HepG2 (cell line): Measurements from ENCODE around the gene TYMP. TPM values are rescaled to one million over a fixed set of nuclear protein-coding genes. Genes with fewer than 3 reads are reported as not detected.

Experiments used
- ATRX ChIP-seq: sonication (generic); formaldehyde crosslinking; IDR thresholded peaks from 2 replicates; pipeline ENCODE4 v1.4.0; 2020; ENCODE audit warnings: missing genetic modification reagents, borderline replicate concordance
- ELF3 ChIP-seq: IDR thresholded peaks from 2 replicates; pipeline ENCODE4 v1.6.1; 2016; ENCODE audit warnings: missing genetic modification reagents, missing compliant biosample characterization
- HMGXB3 ChIP-seq: sonication (generic); formaldehyde crosslinking; IDR thresholded peaks from 2 replicates; pipeline ENCODE4 v1.4.0; 2020; ENCODE audit warnings: missing genetic modification reagents, borderline replicate concordance
- MNT ChIP-seq: fragments of 450-650 bp; IDR thresholded peaks from 2 replicates; pipeline ENCODE4 v1.6.1; 2016
- NR2C2 ChIP-seq: sonication (generic); formaldehyde crosslinking; IDR thresholded peaks from 2 replicates; pipeline ENCODE4 v1.4.0; 2020; ENCODE audit warnings: missing genetic modification reagents, mild to moderate bottlenecking, moderate library complexity, borderline replicate concordance
- RERE ChIP-seq: IDR thresholded peaks from 2 replicates; pipeline ENCODE4 v1.6.1; 2016; ENCODE audit warnings: low read depth, missing genetic modification reagents, missing compliant biosample characterization
- ZFP37 ChIP-seq: sonication (generic); formaldehyde crosslinking; IDR thresholded peaks from 2 replicates; pipeline ENCODE4 v1.4.0; 2020; ENCODE audit warnings: missing genetic modification reagents, borderline replicate concordance
- ZNF124 ChIP-seq: sonication (generic); formaldehyde crosslinking; IDR thresholded peaks from 2 replicates; pipeline ENCODE4 v1.4.0; 2020; ENCODE audit warnings: missing genetic modification reagents
- ZNF317 ChIP-seq: sonication (generic); formaldehyde crosslinking; IDR thresholded peaks from 2 replicates; pipeline ENCODE4 v1.5.0; 2020; ENCODE audit warnings: mild to moderate bottlenecking, missing genetic modification reagents
- ZNF329 ChIP-seq: sonication (generic); formaldehyde crosslinking; IDR thresholded peaks from 2 replicates; pipeline ENCODE4 v1.9.0; 2021; ENCODE audit warnings: low read depth, mild to moderate bottlenecking, missing genetic modification reagents
- ZNF562 ChIP-seq: sonication (generic); formaldehyde crosslinking; IDR thresholded peaks from 2 replicates; pipeline ENCODE4 v1.8.0; 2022; ENCODE audit warnings: missing genetic modification reagents, borderline replicate concordance
- ZNF687 ChIP-seq: sonication (generic); formaldehyde crosslinking; IDR thresholded peaks from 2 replicates; pipeline ENCODE4 v1.5.1; 2020; ENCODE audit warnings: mild to moderate bottlenecking, missing genetic modification reagents, moderate library complexity
- ZSCAN9 ChIP-seq: IDR thresholded peaks from 2 replicates; pipeline ENCODE4 v1.6.1; 2016; ENCODE audit warnings: borderline replicate concordance
- polyA plus RNA-seq, 8 experiments: library from polyadenylated mRNA; depleted of rRNA in 3 of 8; stranded (reverse) in 7 of 8; unstranded in 1 of 8; fragments of >200 nt; fragmentation: Illumina TruSeq in 4 of 8; extraction: Trizol in 4 of 8; gene quantifications; 2 replicates each; pipeline versions ENCODE4 v1.2.1 to v1.2.3, GENCODE V29; 2011 to 2016; ENCODE audit warnings: low read depth in 4 of 8, missing spikeins in 1 of 8, mixed read lengths in 1 of 8; ENCODE audit not compliant: insufficient read depth in 1 of 8
- total RNA-seq, 5 experiments: library from RNA; depleted of rRNA; stranded (reverse); fragments of >200 nt; fragmentation: Illumina TruSeq; extraction: Trizol; gene quantifications; 2 replicates each; pipeline ENCODE4 v1.2.3, GENCODE V29; 2016; ENCODE audit warnings: low read depth in 1 of 5

The TYMP gene
- total and polyA plus RNA-seq, 2 of the 13 experiments (the other 11 are each of a cell fraction or from before 2014, with no cell fraction given), result 3.9 to 4.3 TPM

- TF ChIP-seq RERE (CRISPR knock-in tag), result no peak
- no peak for TF ChIP-seq MNT
- TF ChIP-seq NR2C2 (CRISPR knock-in tag), result peak; percentile 94
- no peak for TF ChIP-seq ELF3
- no peak for TF ChIP-seq ZFP37 (CRISPR knock-in tag)
- no peak for TF ChIP-seq ZNF329 (CRISPR knock-in tag)
- no peak for TF ChIP-seq ZNF124
- TF ChIP-seq ZNF687 (CRISPR knock-in tag), result peak; percentile 87
- no peak for TF ChIP-seq ATRX (CRISPR knock-in tag)
- TF ChIP-seq ZSCAN9 (CRISPR knock-in tag), result no peak
- no peak for TF ChIP-seq ZNF317 (CRISPR knock-in tag)
- no peak for TF ChIP-seq ZNF562 (CRISPR knock-in tag)
- 0 out of 2 replicates have a peak, but pooled peaks have one; percentile 43 for TF ChIP-seq HMGXB3
Observed at GRCh38 chr22:50486561-50487289, 43.1 kb downstream of the TYMP start, which contains the start of gene MIOX (continued).
